Mononuclear cell (primary cell): ENCODE data around the gene RGS19. TPM values are rescaled to one million over a fixed set of nuclear protein-coding genes. Genes with fewer than 3 reads are reported as not detected.

Experiments
- H3K27me3 ChIP-seq: 2 replicates; pipeline ENCODE4 v1.6.0; 2011; ENCODE audit warnings: low read length, control low read depth; ENCODE audit not compliant: insufficient read depth
- H3K4me1 ChIP-seq: 2 replicates; pipeline ENCODE4 v1.5.1; 2011; ENCODE audit warnings: mild to moderate bottlenecking, low read length, control low read depth; ENCODE audit not compliant: insufficient read depth
- H3K4me3 ChIP-seq: 2 replicates; pipeline ENCODE4 v1.5.1; 2011; ENCODE audit warnings: mild to moderate bottlenecking, low read length, moderate library complexity
- H3K9me3 ChIP-seq: 2 replicates; pipeline ENCODE4 v1.5.1; 2011; ENCODE audit warnings: low read depth, mild to moderate bottlenecking, control low read depth, low read length
- total RNA-seq: library from RNA; depleted of rRNA; stranded (reverse); fragments of >200 nt; gene quantifications from one replicate; pipeline ENCODE4 v1.2.3, GENCODE V29; 2012

The RGS19 gene
- total RNA-seq, 1 donor: 33.6 TPM

DNA sequence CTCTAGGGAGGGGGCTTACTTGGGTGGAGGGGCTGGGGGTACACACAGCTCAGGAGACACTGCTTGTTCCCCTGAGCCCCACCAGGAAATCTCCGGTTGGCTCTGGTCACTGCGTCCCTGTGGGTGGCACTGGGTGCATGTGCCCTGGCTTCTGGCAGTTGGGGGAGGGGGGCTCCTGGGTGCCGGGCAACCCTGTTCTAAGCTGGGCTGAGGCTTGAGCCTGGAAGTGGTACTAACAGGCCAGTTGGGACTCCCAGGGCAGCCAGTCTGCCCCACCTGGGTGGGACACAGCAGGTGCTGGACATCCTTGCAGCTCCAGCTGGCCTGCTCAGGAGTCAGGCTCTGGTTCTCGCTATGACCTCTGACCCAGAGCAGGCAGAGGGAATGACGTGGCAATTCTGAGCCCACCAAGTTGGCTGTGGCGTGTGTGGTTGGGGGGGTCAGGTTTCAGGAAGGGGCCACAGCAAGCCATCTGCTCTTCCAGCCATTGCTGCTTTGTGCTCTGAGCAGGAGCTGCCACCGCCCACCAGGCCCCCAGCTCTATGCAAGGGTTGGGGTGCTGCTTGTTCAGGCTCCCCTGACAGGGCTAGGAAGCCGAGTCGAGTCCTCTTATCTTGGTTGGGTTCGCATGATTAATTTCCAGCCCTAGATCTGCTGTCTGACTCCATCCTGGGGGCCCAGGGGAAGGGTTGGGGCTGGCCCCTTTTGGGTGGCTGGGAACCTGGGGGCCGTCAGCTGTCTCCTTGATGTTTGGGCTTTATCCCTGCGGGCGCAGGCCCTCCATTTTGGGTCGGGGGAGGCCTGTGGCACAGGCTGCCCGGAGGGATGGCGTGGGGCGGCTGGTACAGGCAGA is 42.7 kb downstream of the RGS19 start:
- H3K4me3 ChIP-seq: no peak overlapping the region
- peaks cover 23% of the 10 kb centered on the region for H3K27me3 ChIP-seq
- no peaks in the 10 kb centered on the region for H3K9me3 ChIP-seq
- H3K4me1 ChIP-seq: peaks cover 63% of the 10 kb centered on the region

DNA sequence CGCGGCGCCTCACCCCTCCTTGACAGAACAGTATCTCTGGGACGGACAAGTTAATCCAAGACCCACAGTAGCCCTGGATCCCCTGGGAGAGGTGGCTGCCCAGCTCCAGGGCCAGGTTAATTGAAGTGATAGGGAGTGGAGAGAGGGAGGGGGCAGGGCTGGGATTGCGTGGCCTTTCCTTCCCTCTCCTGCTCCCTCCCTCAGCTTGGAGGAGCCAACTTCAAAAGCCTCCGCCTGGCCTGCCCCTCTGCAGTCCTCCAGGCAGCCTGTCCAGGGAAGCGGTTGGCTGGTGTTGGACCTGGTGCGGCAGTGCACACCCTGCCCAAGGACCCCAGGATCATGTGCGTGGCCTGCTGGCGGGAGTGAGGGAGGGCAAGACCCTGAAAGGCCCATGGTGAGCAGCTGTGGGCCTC is 43.4 kb downstream of the RGS19 start, which contains the start of gene C20orf204:
Gene C20orf204, plus strand, starts transcription at position 250 of the 413 bp plus-strand sequence. Its CDS starts 142 bp downstream, at position 392.
- no peak within 1 kb of the TSS for H3K4me3 ChIP-seq
- peaks cover 58% of the 10 kb centered on the region for H3K4me1 ChIP-seq
- peaks cover 18% of the 10 kb centered on the region for H3K27me3 ChIP-seq
- H3K9me3 ChIP-seq: no peaks in the 10 kb centered on the region

DNA sequence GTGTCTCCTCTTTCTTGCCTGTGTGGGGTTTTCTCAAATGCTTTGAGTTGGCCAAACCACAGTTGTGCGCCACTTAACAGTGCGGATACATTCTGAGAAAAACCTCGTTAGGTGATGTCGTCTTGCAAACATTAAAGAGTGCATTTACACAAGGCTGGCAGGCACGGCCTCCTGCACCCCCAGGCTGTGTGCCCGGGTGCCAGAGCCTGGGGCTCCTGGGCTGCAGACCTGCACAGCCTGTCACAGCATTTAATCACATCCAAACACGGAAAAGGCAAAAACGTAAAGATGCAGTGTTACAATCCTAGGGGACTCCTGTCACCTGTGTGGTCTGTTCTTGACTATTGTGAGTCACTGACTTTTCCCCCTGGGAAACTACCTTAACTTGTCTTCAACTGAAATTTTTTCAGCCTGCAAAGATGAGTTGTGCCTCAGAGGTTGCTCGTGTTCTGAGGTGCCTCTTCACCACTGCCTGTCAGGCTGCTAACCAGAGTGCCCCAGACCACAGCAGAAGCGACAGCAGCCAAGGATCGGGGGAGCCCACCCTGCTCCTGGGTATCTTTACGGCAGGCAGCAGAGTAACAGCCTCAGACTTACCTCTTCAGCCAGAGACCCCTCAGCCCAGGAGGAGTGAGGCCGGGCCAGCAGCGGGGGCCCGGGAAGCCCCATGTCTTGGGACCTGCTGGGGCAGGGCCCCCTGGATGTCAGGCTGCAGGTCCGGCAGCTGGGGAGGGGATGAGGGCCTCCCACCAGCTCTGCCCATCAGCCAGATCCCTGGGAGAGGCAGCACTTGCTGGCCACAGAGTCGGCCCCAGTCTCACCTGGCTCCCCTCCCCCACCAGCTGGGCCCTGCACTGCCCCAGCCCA is 44.0 kb downstream of the RGS19 start:
- peaks cover 55% of the 10 kb centered on the region for H3K4me1 ChIP-seq
- peaks cover 16% of the 10 kb centered on the region for H3K27me3 ChIP-seq
- H3K4me3 ChIP-seq: no peak overlapping the region
- H3K9me3 ChIP-seq: no peaks in the 10 kb centered on the region

DNA sequence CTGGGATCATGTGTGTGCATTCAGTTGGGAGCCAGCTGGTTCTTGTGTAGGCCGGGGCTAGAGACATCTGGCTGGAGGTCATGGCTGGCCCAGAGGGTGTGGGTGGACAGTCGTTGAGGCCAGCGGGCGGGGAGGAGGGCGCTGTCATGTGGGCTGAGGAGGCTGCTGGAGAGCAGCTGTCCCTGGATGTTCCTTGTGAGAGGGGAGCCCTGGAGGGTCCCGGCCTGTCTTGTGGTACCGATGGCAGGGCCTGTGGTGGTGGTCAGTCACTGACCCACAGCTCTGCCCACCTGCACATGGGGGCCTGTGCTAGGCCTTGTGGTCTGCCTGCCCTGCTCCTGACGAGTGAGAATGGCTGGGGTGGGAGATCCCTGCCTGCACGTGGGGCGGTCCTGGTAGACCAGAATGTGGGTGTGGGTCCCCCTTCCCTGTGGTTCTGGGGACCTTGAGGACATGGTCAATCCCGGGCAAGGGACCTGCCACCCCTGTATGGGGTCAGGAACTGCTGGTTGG is 45.3 kb downstream of the RGS19 start:
- H3K4me1 ChIP-seq: peaks cover 46% of the 10 kb centered on the region
- no peak overlapping the region for H3K4me3 ChIP-seq
- peaks cover 10% of the 10 kb centered on the region for H3K27me3 ChIP-seq
- no peaks in the 10 kb centered on the region for H3K9me3 ChIP-seq

DNA sequence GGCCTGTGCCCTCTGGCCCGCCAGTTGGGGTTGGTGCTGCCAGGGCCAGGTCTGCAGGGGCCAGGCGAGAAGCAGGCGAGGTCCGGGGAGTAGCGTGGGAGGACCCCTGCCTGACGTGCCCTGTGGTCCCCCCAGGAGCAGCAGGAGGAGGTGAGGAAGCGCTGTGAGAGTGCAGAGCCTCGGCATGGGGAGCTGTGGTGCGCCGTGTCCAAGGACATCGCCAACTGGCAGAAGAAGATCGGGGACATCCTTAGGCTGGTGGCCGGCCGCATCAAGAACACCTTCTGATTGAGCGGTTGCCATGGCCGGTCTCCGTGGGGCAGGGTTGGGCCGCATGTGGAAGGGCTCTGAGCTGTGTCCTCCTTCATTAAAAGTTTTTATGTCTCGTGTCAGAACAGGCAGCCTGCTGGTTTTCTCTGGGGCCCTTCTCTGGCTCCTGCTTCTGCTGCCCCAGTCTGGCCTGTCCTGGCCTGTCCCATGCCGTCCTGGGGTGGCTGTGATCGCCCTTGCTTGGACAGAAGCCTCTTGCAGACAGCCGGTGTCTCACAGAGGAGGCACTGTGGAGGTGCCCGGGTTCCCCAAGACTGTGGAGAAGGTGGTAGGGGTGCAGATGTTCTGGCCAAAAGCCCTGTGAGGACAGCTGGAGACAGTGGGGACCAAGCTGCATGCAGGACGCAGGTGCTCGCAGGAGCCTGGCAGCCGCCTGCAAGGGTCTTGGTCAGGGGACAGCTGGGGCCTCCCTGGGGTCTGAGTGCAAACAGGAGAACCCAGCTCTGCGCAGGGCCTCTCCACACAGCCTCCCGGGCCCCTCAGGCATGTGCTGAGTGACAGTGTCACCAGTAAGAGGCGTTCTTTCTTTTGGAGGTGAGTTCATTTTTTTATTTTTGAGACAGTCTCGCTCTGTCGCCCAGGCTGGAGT is 46.4 kb downstream of the RGS19 start:
- Histone ChIP-seq H3K9me3 (no peaks in the 10 kb centered on the region), H3K4me3 (no peak overlapping the region), H3K27me3 (peaks cover 10% of the 10 kb centered on the region)

DNA sequence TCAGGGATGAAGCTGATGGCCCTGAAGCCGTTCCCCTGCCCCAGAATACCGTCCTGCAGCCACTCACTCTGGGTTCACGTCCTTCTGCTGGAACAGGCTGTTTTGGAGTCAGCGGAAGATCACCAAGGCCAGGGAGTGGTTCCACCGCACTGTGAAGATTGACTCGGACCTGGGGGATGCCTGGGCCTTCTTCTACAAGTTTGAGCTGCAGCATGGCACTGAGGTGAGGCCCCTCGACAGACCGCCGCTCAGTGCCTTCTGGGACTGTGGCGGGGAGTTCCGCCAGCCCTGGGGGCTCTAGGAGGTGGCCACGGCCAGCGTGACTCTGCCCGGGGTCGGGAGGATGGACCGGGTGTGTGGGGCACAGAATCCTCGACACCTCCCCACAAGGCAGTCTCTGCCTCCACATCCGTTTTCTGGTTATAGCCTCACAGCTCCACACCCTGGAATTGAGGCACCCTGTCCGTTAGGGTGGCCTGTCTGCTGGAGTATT is 47.5 kb downstream of the RGS19 start:
- Histone ChIP-seq H3K4me1 (peaks cover 28% of the 10 kb centered on the region), H3K27me3 (peaks cover under 1% of the 10 kb centered on the region)

More for the DNA sequence above, 46.4 kb downstream of the RGS19 start:
- H3K4me1 ChIP-seq: peaks cover 39% of the 10 kb centered on the region

DNA sequence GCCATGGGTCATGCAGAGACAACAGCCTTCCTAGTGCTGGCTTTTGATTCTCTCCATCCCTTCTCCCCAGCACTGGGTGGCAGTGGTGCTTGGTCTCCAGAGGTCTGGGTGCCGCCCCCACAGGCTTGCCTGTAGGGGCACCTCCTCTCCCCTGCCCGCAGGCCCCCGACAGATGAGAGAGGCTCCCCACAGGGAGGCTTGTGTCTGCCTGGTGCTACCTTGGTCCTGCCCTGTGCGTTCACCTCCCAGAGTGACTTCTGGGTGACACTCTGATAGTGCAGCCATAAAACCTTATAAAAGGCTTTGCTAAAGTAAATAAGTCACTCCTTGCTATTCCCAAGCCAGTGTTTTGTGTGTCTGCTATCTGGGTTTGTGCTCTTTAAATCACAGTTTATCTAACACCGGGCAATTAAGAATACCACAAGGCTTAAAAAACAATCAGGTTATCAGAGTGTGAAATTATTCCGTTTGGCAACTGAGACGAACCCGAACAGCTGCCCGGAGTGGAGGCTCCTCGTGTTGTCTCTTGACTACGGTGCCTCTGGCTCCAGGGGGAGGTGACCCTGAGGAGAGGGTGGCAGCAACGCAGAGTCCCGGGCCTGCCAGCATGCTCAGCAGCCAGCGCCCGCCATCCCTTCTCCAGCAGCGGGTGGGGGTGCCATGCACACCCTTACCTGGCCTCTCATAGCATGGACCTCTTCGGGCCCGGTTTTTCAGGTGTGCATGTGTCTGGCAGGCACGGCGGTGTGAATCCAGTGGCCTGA is 48.8 kb downstream of the RGS19 start:
- no peak overlapping the region for H3K4me3 ChIP-seq
- no peaks in the 10 kb centered on the region for H3K27me3 ChIP-seq
- no peaks in the 10 kb centered on the region for H3K9me3 ChIP-seq
- peaks cover 15% of the 10 kb centered on the region for H3K4me1 ChIP-seq

More for the DNA sequence above, 47.5 kb downstream of the RGS19 start:
- H3K4me3 ChIP-seq: no peak overlapping the region
- no peaks in the 10 kb centered on the region for H3K9me3 ChIP-seq

DNA sequence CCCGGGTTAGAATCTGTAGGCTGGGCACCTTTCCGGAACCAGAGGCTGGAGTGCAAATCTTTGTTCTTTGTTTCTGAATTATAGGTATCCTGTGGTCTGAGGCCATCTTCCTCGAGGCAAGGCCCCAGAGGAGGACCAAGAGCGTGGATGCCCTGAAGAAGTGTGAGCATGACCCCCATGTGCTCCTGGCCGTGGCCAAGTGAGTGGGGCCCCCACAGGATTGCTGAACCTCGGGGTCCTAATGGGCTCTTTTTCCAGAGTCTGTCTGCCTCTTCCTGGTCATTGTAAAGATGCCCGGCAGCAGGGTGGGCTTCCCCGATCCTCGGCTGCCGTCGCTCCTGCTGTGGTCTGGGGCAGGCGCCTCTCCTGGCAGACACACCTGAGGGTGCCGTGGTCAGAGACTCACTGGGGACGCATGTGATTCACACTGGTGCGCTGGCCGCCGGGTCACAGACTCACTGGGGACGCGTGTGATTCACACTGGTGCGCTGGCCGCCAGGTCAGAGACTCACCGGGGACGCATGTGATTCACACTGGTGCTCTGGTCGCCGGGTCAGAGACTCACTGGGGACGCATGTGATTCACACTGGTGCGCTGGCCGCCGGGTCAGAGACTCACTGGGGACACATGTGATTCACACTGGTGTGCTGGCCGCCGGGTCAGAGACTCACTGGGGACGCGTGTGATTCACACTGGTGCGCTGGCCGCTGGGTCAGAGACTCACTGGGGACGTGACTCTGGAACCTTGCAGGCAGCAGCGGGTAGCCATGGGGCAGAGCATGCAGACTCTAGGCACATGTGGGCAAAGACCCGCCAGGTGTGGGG is 49.8 kb downstream of the RGS19 start:
- peaks cover 6% of the 10 kb centered on the region for H3K4me1 ChIP-seq
- no peaks in the 10 kb centered on the region for H3K9me3 ChIP-seq
- no peaks in the 10 kb centered on the region for H3K27me3 ChIP-seq
- H3K4me3 ChIP-seq: no peak overlapping the region

DNA sequence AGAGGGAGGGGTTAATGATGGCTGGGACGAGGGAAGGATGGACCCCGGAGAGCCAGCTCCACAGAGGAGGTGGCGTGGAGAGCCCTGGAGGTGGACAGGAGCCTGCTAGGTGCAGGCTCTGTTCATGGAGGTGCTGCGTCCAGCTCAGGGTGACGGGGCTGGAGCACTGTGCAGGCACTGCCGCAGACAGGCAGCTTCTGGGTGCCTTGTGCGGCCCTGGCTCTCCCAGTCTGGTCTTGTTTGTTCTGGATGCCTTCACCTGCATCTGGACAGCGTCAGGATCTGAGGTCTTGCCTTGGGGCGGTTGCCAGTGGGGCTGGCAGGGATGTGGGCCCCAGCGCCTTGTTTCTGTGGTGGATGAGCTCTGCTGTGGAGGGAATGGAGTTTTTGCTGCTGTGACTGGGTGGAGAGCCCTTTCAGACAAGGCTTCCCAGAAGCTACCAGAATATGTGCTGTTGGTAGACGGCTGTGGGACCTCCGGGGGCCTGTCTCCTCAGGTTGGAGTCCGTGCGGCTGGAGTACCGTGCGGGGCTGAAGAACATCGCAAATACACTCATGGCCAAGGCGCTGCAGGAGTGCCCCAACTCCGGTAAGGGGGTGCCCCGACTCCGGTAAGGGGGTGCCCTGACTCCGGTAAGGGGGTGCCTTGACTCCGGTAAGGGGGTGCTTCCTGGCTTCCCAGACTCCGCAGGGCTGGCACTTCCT is 51.2 kb downstream of the RGS19 start:
- no peak overlapping the region for H3K4me3 ChIP-seq
- H3K9me3 ChIP-seq: no peaks in the 10 kb centered on the region
- H3K27me3 ChIP-seq: no peaks in the 10 kb centered on the region
- H3K4me1 ChIP-seq: no peaks in the 10 kb centered on the region

DNA sequence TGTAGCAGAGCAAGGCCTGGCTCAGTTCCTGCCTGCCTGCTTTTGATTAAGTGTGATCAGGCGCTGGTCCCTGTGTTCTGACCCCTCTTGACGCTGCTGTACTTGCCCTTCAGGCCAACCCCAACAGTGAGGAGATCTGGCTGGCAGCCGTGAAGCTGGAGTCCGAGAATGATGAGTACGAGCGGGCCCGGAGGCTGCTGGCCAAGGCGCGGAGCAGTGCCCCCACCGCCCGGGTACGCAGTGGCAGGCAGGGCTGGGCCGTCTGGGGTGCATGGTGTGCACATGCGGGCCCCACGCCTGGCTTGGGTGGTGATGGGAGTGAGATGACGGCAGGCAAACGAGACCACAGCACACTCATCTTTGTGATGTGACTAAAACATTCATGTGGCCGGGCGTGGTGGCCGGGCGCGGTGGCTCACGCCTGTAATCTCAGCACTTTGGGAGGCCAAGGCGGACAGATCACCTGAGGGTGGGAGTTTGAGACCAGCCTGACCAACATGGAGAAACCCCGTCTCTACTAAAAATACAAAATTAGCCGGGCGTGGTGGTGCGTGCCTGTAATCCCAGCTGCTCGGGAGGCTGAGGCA is 53.4 kb downstream of the RGS19 start:
- H3K9me3 ChIP-seq: no peaks in the 10 kb centered on the region
- H3K27me3 ChIP-seq: no peaks in the 10 kb centered on the region
- no peaks in the 10 kb centered on the region for H3K4me1 ChIP-seq
- H3K4me3 ChIP-seq: no peak overlapping the region

DNA sequence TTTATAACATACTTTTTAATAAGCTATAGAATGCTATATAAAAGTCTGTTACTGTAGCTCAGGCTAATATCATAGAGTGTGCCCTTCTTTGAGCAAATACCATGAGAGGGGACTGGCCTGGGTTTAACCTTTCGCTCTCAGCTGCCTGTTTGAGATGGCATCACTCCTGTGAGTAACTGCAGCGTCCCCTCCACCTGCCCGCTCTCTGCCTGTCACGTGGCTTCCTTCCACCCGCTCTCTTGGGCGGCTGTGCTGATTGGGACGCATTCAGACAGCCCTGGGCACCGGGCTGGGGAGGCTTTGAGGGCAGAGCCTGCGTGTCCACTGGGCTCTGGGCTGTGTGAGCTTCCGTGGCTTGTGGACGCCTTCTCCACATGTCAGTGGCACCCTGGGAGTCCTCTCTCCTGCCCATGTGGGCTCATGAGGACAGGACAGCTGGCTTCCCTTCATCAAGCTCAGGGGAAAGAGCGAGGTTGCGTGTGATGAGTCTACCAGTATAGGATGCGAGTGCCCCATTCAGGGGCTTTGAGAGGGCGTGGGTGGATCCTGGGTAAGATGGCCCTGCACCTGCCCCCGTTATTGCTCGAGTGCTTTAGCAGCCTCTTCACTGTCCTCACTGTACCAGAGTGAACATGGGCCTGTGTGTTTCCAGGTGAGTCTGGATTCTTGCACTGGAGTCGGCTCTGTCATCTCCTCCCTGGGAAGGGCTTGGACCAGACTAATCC is 54.1 kb downstream of the RGS19 start:
- no peaks in the 10 kb centered on the region for H3K9me3 ChIP-seq
- H3K27me3 ChIP-seq: no peaks in the 10 kb centered on the region
- H3K4me1 ChIP-seq: no peaks in the 10 kb centered on the region
- no peak overlapping the region for H3K4me3 ChIP-seq
